B cell (primary cell): ENCODE results near the gene CAMTA1. TPM values are rescaled to one million over a fixed set of nuclear protein-coding genes. Genes with fewer than 3 reads are reported as not detected.

ENCODE experiments used
- ATAC-seq: fragments of 200-7000 bp; cut with Tn5 transposase; one replicate; pipeline ENCODE4 v1.10.0; 2021; ENCODE audit warnings: low read depth, mild to moderate bottlenecking, moderate number of reproducible peaks, moderate library complexity
- CTCF ChIA-PET: fragments of 350-600 bp; sonication (Branson Sonifier 250); formaldehyde crosslinking; loops from one replicate; lab custom pipeline; 2021; ENCODE audit warnings: antibody characterized with exemption, inconsistent platforms; lab: Charles Lee
- POLR2A ChIA-PET: fragments of 350-600 bp; sonication (Branson Sonifier 250); formaldehyde crosslinking; loops from one replicate; lab custom pipeline; 2021; ENCODE audit warnings: antibody characterized with exemption; lab: Charles Lee
- DNase-seq: peaks from one replicate; pipeline ENCODE4 v3.0.0; 2013
- H2AFZ ChIP-seq: 2 replicates; pipeline ENCODE4 v1.6.1; 2012; ENCODE audit warnings: mild to moderate bottlenecking, low read depth, low read length; ENCODE audit not compliant: insufficient read depth, poor library complexity, severe bottlenecking
- H3K27ac ChIP-seq, 2 donors: 1 replicate in 1 of 2; 2 replicates in 1 of 2; pipeline ENCODE4 v1.5.1; 2012 to 2013; ENCODE audit warnings: low read length in 2 of 2, mild to moderate bottlenecking in 2 of 2, moderate library complexity in 1 of 2
- H3K27me3 ChIP-seq, 4 experiments: fragments of 200-600 bp in 1 of 4; sonication (generic) in 1 of 4; replicated peaks in 1 of 4; 1 replicate in 2 of 4; 2 replicates in 2 of 4; pipeline versions ENCODE4 v1.6.1 to v1.7.0; 2013 to 2016; ENCODE audit warnings: low read length in 3 of 4, mild to moderate bottlenecking in 2 of 4, mixed read lengths in 1 of 4, moderate library complexity in 1 of 4; ENCODE audit not compliant: insufficient read depth in 4 of 4, control insufficient read depth in 3 of 4; ENCODE audit errors: control extremely low read depth in 1 of 4
- H3K36me3 ChIP-seq, 2 experiments: replicated peaks in 1 of 2; 1 replicate in 1 of 2; 2 replicates in 1 of 2; pipeline versions ENCODE4 v1.6.1 to v1.7.1; 2013; ENCODE audit warnings: low read length in 1 of 2; ENCODE audit not compliant: insufficient read depth in 2 of 2, control insufficient read depth in 1 of 2; ENCODE audit errors: control extremely low read depth in 1 of 2, extremely low read depth in 1 of 2
- H3K4me1 ChIP-seq, 2 donors: fragments of 200-600 bp in 1 of 2; sonication (generic) in 1 of 2; 1 replicate in 1 of 2; 2 replicates in 1 of 2; pipeline versions ENCODE4 v1.5.1 to v1.6.1; 2013 to 2017; ENCODE audit warnings: low read length in 2 of 2; ENCODE audit not compliant: control insufficient read depth in 2 of 2, insufficient read depth in 2 of 2
- H3K4me2 ChIP-seq: replicated peaks from 2 replicates; pipeline ENCODE3; 2012; ENCODE audit warnings: mild to moderate bottlenecking, low read depth, low read length; ENCODE audit not compliant: poor library complexity, severe bottlenecking
- H3K4me3 ChIP-seq, 5 experiments: fragments of 200-600 bp in 1 of 5; sonication (generic) in 1 of 5; 1 replicate in 3 of 5; 2 replicates in 2 of 5; pipeline versions ENCODE4 v1.5.1 to v1.7.0; 2011 to 2016; ENCODE audit warnings: low read length in 4 of 5, mild to moderate bottlenecking in 4 of 5, low read depth in 2 of 5, control low read depth in 1 of 5, moderate library complexity in 1 of 5; ENCODE audit not compliant: insufficient read depth in 1 of 5; ENCODE audit errors: control extremely low read depth in 1 of 5, extremely low read depth in 1 of 5
- H3K79me2 ChIP-seq: fragments of 200-600 bp; sonication (generic); one replicate; pipeline ENCODE4 v1.6.0; 2016; ENCODE audit warnings: low read length; ENCODE audit not compliant: control insufficient read depth, insufficient read depth
- H3K9ac ChIP-seq: fragments of 200-600 bp; sonication (generic); 2 replicates; pipeline ENCODE4 v1.6.1; 2017; ENCODE audit warnings: mild to moderate bottlenecking, low read length, moderate library complexity
- H3K9me3 ChIP-seq, 3 donors: one replicate each; pipeline versions ENCODE4 v1.6.1 to v1.7.1; 2013; ENCODE audit warnings: low read length in 2 of 3; ENCODE audit not compliant: control insufficient read depth in 2 of 3, insufficient read depth in 1 of 3; ENCODE audit errors: control extremely low read depth in 1 of 3
- H4K20me1 ChIP-seq: 2 replicates; pipeline ENCODE4 v1.6.0; 2012; ENCODE audit warnings: mild to moderate bottlenecking, low read length; ENCODE audit not compliant: insufficient read depth, control insufficient read depth, poor library complexity, severe bottlenecking
- H3K27ac Mint-ChIP-seq: one replicate; pipeline ENCODE4 v1.8.0; 2021; ENCODE audit warnings: mixed read lengths
- H3K27me3 Mint-ChIP-seq: one replicate; pipeline ENCODE4 v1.8.0; 2021; ENCODE audit warnings: mixed read lengths
- H3K4me1 Mint-ChIP-seq: one replicate; pipeline ENCODE4 v1.8.0; 2021; ENCODE audit warnings: mixed read lengths
- H3K4me3 Mint-ChIP-seq: one replicate; pipeline ENCODE4 v1.8.0; 2021; ENCODE audit warnings: mixed read lengths
- H3K9me3 Mint-ChIP-seq: one replicate; pipeline ENCODE4 v1.8.0; 2022; ENCODE audit warnings: mixed read lengths; ENCODE audit not compliant: insufficient read depth
- CTCF ChIP-seq: fragments of 200-600 bp; IDR thresholded peaks from one replicate; pipeline ENCODE4 v1.8.0; 2022; ENCODE audit warnings: antibody characterized with exemption, mild to moderate bottlenecking
- EZH2 ChIP-seq: IDR thresholded peaks from 2 replicates; pipeline ENCODE4 v1.6.1; 2012; ENCODE audit warnings: borderline replicate concordance, low read depth, mild to moderate bottlenecking, moderate library complexity, low read length; ENCODE audit not compliant: insufficient read depth, poor library complexity, severe bottlenecking
- WGBS: methylation state at CpG from one replicate; pipeline ENCODE4 v1.1.5; 2013; ENCODE audit warnings: missing lambda C conversion rate; ENCODE audit not compliant: insufficient coverage; 5-methylcytosine and 5-hydroxymethylcytosine counted together
- intact Hi-C: fragments of 100-400 bp; cut with micrococcal nuclease; formaldehyde crosslinking; loops from one replicate; pipeline ENCODE4 v1.10.0; 2022
- polyA plus RNA-seq: library from polyadenylated mRNA; depleted of rRNA; stranded (reverse); fragments of >200 nt; gene quantifications from 2 replicates; pipeline ENCODE4 v1.2.3, GENCODE V29; 2012
- total RNA-seq, 2 donors: library from RNA; stranded (reverse); fragments of 120-200 nt in 1 of 2; gene quantifications; 1 replicate in 1 of 2; 2 replicates in 1 of 2; pipeline versions ENCODE4 v1.2.3 to v1.2.4, GENCODE V29; 2013 to 2022

CAMTA1 gene
- total and polyA plus RNA-seq, 2 donors (not counting 1 experiment from before 2014, with no cell fraction given): 42.2 to 45.7 TPM

DNA sequence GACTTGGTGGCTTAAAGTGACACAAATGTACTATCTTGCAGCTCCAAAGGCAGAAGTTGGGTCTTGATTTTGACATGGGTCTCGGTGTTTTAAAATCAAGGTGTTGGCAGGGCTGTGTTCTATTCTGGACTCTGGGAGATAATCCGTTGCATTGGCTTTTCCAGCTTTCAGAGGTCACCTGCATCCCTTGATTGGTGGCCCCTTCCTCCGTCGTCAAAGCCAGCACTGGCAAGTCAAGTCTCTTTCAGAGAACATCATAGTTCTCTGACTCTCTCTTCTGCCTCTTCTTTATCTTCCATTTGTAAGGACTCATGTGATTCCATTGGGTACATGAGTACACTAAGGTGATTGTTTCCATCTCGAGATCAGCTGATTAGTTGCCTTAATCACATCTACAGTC lies 172.1 kb downstream of the CAMTA1 start:
- no peak overlapping the region for H3K4me2 ChIP-seq
- H3K9me3 ChIP-seq: no peaks in the 10 kb centered on the region
- Mint-ChIP-seq H3K27me3 (peaks cover 30% of the 10 kb centered on the region), H3K4me3 (no peak overlapping the region), H3K9me3 (no peaks in the 10 kb centered on the region), H3K27ac (no peak overlapping the region), H3K4me1 (peaks cover 2% of the 10 kb centered on the region)
- H3K27ac ChIP-seq: no peak overlapping the region
- intact Hi-C loops: no loop called here
- peaks cover 0 to 2% (median under 1%) of the 10 kb centered on the region in 4 experiments for H3K27me3 ChIP-seq
- TF ChIP-seq EZH2 (no peak), CTCF (no peak)
- DNase-seq: no peak
- no peak overlapping the region for H3K9ac ChIP-seq
- H3K36me3 ChIP-seq: no peaks in the 10 kb centered on the region
- ChIA-PET POLR2A (no interaction called here), CTCF (no interaction called here)
- 90% methylated on average over 4 of the region's 5 CpGs for WGBS
- no peaks in the 10 kb centered on the region for H3K79me2 ChIP-seq
- no peak overlapping the region for H3K4me3 ChIP-seq
- H4K20me1 ChIP-seq: no peaks in the 10 kb centered on the region
- no peak for ATAC-seq
- H3K4me1 ChIP-seq: peaks cover 5 to 7% of the 10 kb centered on the region in 2 donors
- H2AFZ ChIP-seq: no peak overlapping the region

DNA sequence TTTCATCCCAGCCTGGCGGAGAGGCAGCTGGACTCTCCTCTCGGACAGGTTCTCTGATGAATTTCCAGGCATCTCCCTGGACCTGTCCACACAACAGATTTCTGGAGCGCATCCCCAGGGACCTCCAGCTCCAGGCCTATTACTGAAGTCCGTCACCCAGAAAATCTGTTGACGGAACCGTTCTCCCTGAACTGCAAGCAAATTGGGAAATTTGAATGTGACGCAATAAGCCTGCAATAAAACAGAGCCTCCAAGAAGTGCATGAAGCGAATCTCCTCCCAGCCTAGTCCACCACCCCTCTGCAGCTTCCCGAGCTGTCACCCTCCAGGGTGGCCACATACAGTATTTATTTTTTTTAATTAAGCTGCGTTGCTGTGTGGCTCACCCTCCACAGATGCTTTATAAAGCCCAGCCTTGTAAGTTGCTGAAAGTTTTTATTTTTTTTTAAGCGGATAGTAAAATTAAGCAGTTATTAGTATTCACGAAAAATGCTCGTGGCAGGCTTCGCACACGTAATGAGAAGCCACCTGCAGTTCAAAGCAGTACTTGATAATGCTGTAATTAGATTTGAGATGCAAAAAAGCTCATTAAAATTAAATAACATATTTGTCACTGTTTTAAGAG lies 173.3 kb downstream of the CAMTA1 start:
- ChIA-PET CTCF (no interaction called here), POLR2A (no interaction called here)
- Histone ChIP-seq H3K27me3 (peaks cover 0 to 11% (median 6%) of the 10 kb centered on the region in 4 experiments), H3K4me1 (peaks cover 14% of the 10 kb centered on the region in 2 donors), H3K9me3 (peaks cover 0 to 7% (median 0%) of the 10 kb centered on the region in 3 donors), H4K20me1 (no peaks in the 10 kb centered on the region), H2AFZ (no peak overlapping the region), H3K9ac (no peak overlapping the region), H3K79me2 (no peaks in the 10 kb centered on the region), H3K4me2 (no peak overlapping the region), H3K27ac (no peak overlapping the region), H3K4me3 (no peak overlapping the region), H3K36me3 (no peaks in the 10 kb centered on the region)
- over 99% methylated on average over 8 of the region's 15 CpGs for WGBS
- DNase-seq: no peak
- ATAC-seq: no peak
- intact Hi-C loops: no loop called here
- no peak for TF ChIP-seq EZH2
- TF ChIP-seq CTCF: no peak
- no peak overlapping the region for H3K27ac Mint-ChIP-seq
- no peaks in the 10 kb centered on the region for H3K9me3 Mint-ChIP-seq
- peaks cover 7% of the 10 kb centered on the region for H3K4me1 Mint-ChIP-seq
- H3K27me3 Mint-ChIP-seq: peaks cover 39% of the 10 kb centered on the region
- no peak overlapping the region for H3K4me3 Mint-ChIP-seq
